Keratinocyte (primary cell): ENCODE measurements around the gene NUDT14. TPM values are rescaled to one million over a fixed set of nuclear protein-coding genes. Genes with fewer than 3 reads are reported as not detected.

Experiments
- DNase-seq: peaks from one replicate; pipeline ENCODE4 v3.0.0-alpha.2; 2011; ENCODE audit warnings: low read depth, missing footprints, low spot score
- FAIRE-seq: peaks from 2 replicates; lab custom pipeline; 2011; peaks lifted over from hg19 to GRCh38; lab: Jason Lieb, UNC
- H2AFZ ChIP-seq: 2 replicates; pipeline ENCODE4 v1.6.0; 2012; ENCODE audit warnings: low read length, control low read depth, inconsistent platforms; ENCODE audit not compliant: control insufficient read depth
- H3K27ac ChIP-seq: 2 replicates; pipeline ENCODE4 v1.5.1; 2011; ENCODE audit warnings: low read length; ENCODE audit not compliant: control insufficient read depth, insufficient read depth
- H3K27me3 ChIP-seq: 3 replicates; pipeline ENCODE4 v1.6.0; 2011; ENCODE audit warnings: low read length; ENCODE audit not compliant: control insufficient read depth, insufficient read depth; ENCODE audit errors: extremely low read depth
- H3K36me3 ChIP-seq, 2 experiments: 2 replicates in 1 of 2; 3 replicates in 1 of 2; pipeline ENCODE4 v1.5.1; 2011; ENCODE audit warnings: low read length in 2 of 2, mild to moderate bottlenecking in 1 of 2; ENCODE audit not compliant: control insufficient read depth in 2 of 2, insufficient read depth in 2 of 2; ENCODE audit errors: extremely low read depth in 1 of 2
- H3K4me1 ChIP-seq: 3 replicates; pipeline ENCODE4 v1.5.1; 2011; ENCODE audit warnings: low read length; ENCODE audit not compliant: control insufficient read depth, insufficient read depth; ENCODE audit errors: extremely low read depth
- H3K4me2 ChIP-seq: 3 replicates; pipeline ENCODE4 v1.6.0; 2011; ENCODE audit warnings: low read depth, low read length; ENCODE audit not compliant: control insufficient read depth, insufficient read depth; ENCODE audit errors: extremely low read depth
- H3K4me3 ChIP-seq, 3 experiments: fragments of 200-600 bp in 1 of 3; sonication (generic) in 1 of 3; 2 replicates in 2 of 3; 3 replicates in 1 of 3; pipeline ENCODE4 v1.5.1; 2011 to 2016; ENCODE audit warnings: low read length in 3 of 3, mild to moderate bottlenecking in 3 of 3, control low read depth in 2 of 3, inconsistent platforms in 1 of 3, low read depth in 1 of 3, mixed read lengths in 1 of 3, mixed run types in 1 of 3, moderate library complexity in 1 of 3; ENCODE audit not compliant: control insufficient read depth in 2 of 3, insufficient read depth in 2 of 3; ENCODE audit errors: extremely low read depth in 1 of 3
- H3K79me2 ChIP-seq: 2 replicates; pipeline ENCODE4 v1.6.0; 2012; ENCODE audit warnings: low read length; ENCODE audit not compliant: control insufficient read depth, insufficient read depth
- H3K9ac ChIP-seq: 3 replicates; pipeline ENCODE4 v1.6.0; 2011; ENCODE audit warnings: low read length; ENCODE audit not compliant: control insufficient read depth, insufficient read depth; ENCODE audit errors: extremely low read depth
- H3K9me1 ChIP-seq: 3 replicates; pipeline ENCODE4 v1.6.0; 2011; ENCODE audit warnings: low read length; ENCODE audit not compliant: control insufficient read depth, insufficient read depth; ENCODE audit errors: extremely low read depth
- H3K9me3 ChIP-seq: 2 replicates; pipeline ENCODE4 v1.5.1; 2012; ENCODE audit warnings: low read depth, low read length; ENCODE audit not compliant: control insufficient read depth
- H4K20me1 ChIP-seq: 3 replicates; pipeline ENCODE4 v1.6.0; 2011; ENCODE audit warnings: low read length; ENCODE audit not compliant: control insufficient read depth, insufficient read depth; ENCODE audit errors: extremely low read depth
- CTCF ChIP-seq, 3 experiments: IDR thresholded peaks in 1 of 3; conservative IDR thresholded peaks in 1 of 3; optimal IDR thresholded peaks in 1 of 3; 2 replicates in 2 of 3; 3 replicates in 1 of 3; pipeline versions ENCODE3 to v1.5.1; 2011; ENCODE audit warnings: low read length in 3 of 3, mild to moderate bottlenecking in 3 of 3, moderate library complexity in 2 of 3, control low read depth in 1 of 3, inconsistent platforms in 1 of 3; ENCODE audit not compliant: insufficient read depth in 2 of 3; ENCODE audit errors: extremely low read depth in 1 of 3
- EZH2 ChIP-seq: IDR thresholded peaks from one replicate; pipeline ENCODE4 v1.6.1; 2012; ENCODE audit warnings: inconsistent platforms, mild to moderate bottlenecking, low read length, moderate library complexity
- dilution Hi-C: fragments of 300-500 bp; cut with MboI; formaldehyde crosslinking; loops from one replicate; pipeline ENCODE4 v1.7.0; 2020; ENCODE audit warnings: low sequenced_read_pairs; ENCODE audit not compliant: extremely low pct_ligation_motif_present
- polyA plus RNA-seq, 5 experiments: library from polyadenylated mRNA; depleted of rRNA in 3 of 5; stranded (reverse) in 3 of 5; stranded (forward) in 1 of 5; unstranded in 1 of 5; fragments of >200 nt; gene quantifications; 1 replicate in 1 of 5; 2 replicates in 3 of 5; 3 replicates in 1 of 5; pipeline versions ENCODE4 v1.2.1 to v1.2.3, GENCODE V29; 2011 to 2012; ENCODE audit warnings: missing spikeins in 2 of 5, low read depth in 1 of 5, low replicate concordance in 1 of 5

NUDT14 gene
- polyA plus RNA-seq, 1 donor (not counting 4 experiments of a cell fraction or from before 2014, with no cell fraction given), result 15.6 TPM

GRCh38 chr14:105201156-105201924 lies 20.2 kb upstream of the NUDT14 start:
- Histone ChIP-seq H3K36me3 (no peaks in the 10 kb centered on the region), H2AFZ (no peak overlapping the region), H3K27me3 (peaks cover 19% of the 10 kb centered on the region), H3K4me1 (peaks cover 11% of the 10 kb centered on the region), H3K9ac (no peak overlapping the region), H4K20me1 (no peaks in the 10 kb centered on the region), H3K4me3 (no peak overlapping the region), H3K27ac (no peak overlapping the region), H3K79me2 (no peaks in the 10 kb centered on the region), H3K9me3 (no peaks in the 10 kb centered on the region), H3K9me1 (no peaks in the 10 kb centered on the region), H3K4me2 (no peak overlapping the region)
- FAIRE-seq, result no peak
- TF ChIP-seq CTCF (optimal IDR thresholded peaks at IDR 0.05 in 1 of 3, IDR thresholded peaks at IDR 0.05 in 1 of 3, conservative IDR thresholded peaks at IDR 0.05 in 1 of 3; ENCODE audit: extremely low read depth in 1 of 3, insufficient read depth in 2 of 3, low read length in 3 of 3) (peak in 2 of 3 experiments; percentile 9 to 12), EZH2 (no peak)
- no peak for DNase-seq
- dilution Hi-C loops, result no loop called here

- Histone ChIP-seq H3K9me1 (no peaks in the 10 kb centered on the region), H3K27ac (no peak overlapping the region), H3K79me2 (no peaks in the 10 kb centered on the region), H3K4me3 (no peak overlapping the region), H3K4me2 (no peak overlapping the region), H3K36me3 (no peaks in the 10 kb centered on the region), H2AFZ (no peak overlapping the region), H3K4me1 (peaks cover 11% of the 10 kb centered on the region), H4K20me1 (no peaks in the 10 kb centered on the region), H3K9me3 (no peaks in the 10 kb centered on the region), H3K27me3 (peaks cover 26% of the 10 kb centered on the region), H3K9ac (no peak overlapping the region)
- TF ChIP-seq EZH2 (no peak), CTCF (optimal IDR thresholded peaks at IDR 0.05 in 1 of 3, IDR thresholded peaks at IDR 0.05 in 1 of 3, conservative IDR thresholded peaks at IDR 0.05 in 1 of 3; ENCODE audit: extremely low read depth in 1 of 3, insufficient read depth in 2 of 3, low read length in 3 of 3) (no peak)
- no peak for DNase-seq
- FAIRE-seq, result no peak
- dilution Hi-C loops, result no loop called here
Measured at GRCh38 chr14:105200641-105201040, 19.5 kb upstream of the NUDT14 start.
